ENCODE data around the gene NUFIP1.

- TF ChIP-seq EZH2 (IDR thresholded peaks at IDR 0.05) (no peak), POLR2AphosphoS5 (IDR thresholded peaks at IDR 0.05; ENCODE audit: borderline replicate concordance, low read depth, low read length) (no peak)
Observed at GRCh38 chr13:44906713-44907112, 82.6 kb downstream of the NUFIP1 start.

All from SK-N-MC (cell line).